Cardiac atrium fibroblast (primary cell): ENCODE measurements around the gene ZNF260. TPM values are rescaled to one million over a fixed set of nuclear protein-coding genes. Genes with fewer than 3 reads are reported as not detected.

Experiments used
- total RNA-seq: library from RNA; depleted of rRNA; stranded (reverse); fragments of >200 nt; gene quantifications from 2 replicates; pipeline ENCODE4 v1.2.3, GENCODE V29; 2015

Gene ZNF260
- 4.2 and 7.3 TPM in 2 replicates for total RNA-seq

GRCh38 chr19:36528194-36528920 lies at the start of gene ZNF260:
ZNF260 (minus strand) TSS chr19:36528271; CDS start chr19:36515238, 13,033 bp downstream.

GRCh38 chr19:36573020-36573894 lies 45.2 kb upstream of the ZNF260 start, which contains the start of gene ZNF529:
ZNF529 (minus strand) TSS chr19:36573292; CDS start chr19:36572346, 946 bp downstream.

GRCh38 chr19:36489118-36489919 lies 38.8 kb downstream of the ZNF260 start, which contains the start of gene ZNF566:
ZNF566 (minus strand) TSS chr19:36489561; CDS start chr19:36476557, 13,004 bp downstream.

Other genes starting within 250 kb of the ZNF260 start
- gene ZFP14, start 149.1 kb downstream of the ZNF260 start, total RNA-seq = 0.72 and 0.81 TPM in 2 replicates
- 4.0 and 9.1 TPM in 2 replicates for gene ZFP82, start 109.6 kb downstream of the ZNF260 start, total RNA-seq
- gene ZNF566, start 38.7 kb downstream of the ZNF260 start, total RNA-seq = 2.8 and 9.9 TPM in 2 replicates
- gene ZNF529, start 45.0 kb upstream of the ZNF260 start, total RNA-seq = 12.0 and 13.7 TPM in 2 replicates
- 4.5 and 8.3 TPM in 2 replicates for gene ZNF382, start 77.0 kb upstream of the ZNF260 start, total RNA-seq
- 2.1 and 4.0 TPM in 2 replicates for gene ZNF461, start 138.6 kb upstream of the ZNF260 start, total RNA-seq
- gene ZNF567, start 159.3 kb upstream of the ZNF260 start, total RNA-seq = 4.9 and 12.5 TPM in 2 replicates
- gene ZNF850, start 244.5 kb upstream of the ZNF260 start, total RNA-seq = 2.3 and 2.8 TPM in 2 replicates